Right atrium auricular region (tissue), 2 donors: Measurements from ENCODE around the gene HSBP1L1. TPM values are rescaled to one million over a fixed set of nuclear protein-coding genes. Genes with fewer than 3 reads are reported as not detected.
A peak's percentile ranks its signal among the peaks of the same experiment; 100 is the strongest.
"Not testable (repeated sequence)": the region's sequence is repeated elsewhere in the genome, so short reads cannot be mapped to it uniquely, and the experiment has no call there.

Experiments
- DNase-seq: peaks from one replicate; pipeline ENCODE4 v3.0.0-alpha.2; 2019; ENCODE audit warnings: low spot score
- H3K27ac ChIP-seq, 2 donors: fragments of 200-600 bp; sonication (generic); 1 replicate in 1 of 2; 2 replicates in 1 of 2; pipeline ENCODE4 v1.5.1; 2016 to 2019
- H3K27me3 ChIP-seq, 2 donors: fragments of 200-600 bp; sonication (generic); one replicate each; pipeline versions ENCODE4 v1.5.1 to v1.6.0; 2017 to 2019
- H3K36me3 ChIP-seq: fragments of 200-600 bp; sonication (generic); one replicate; pipeline ENCODE4 v1.5.1; 2016
- H3K4me1 ChIP-seq, 2 donors: fragments of 200-600 bp; sonication (generic); one replicate each; pipeline versions ENCODE4 v1.5.1 to v1.6.0; 2017 to 2019
- H3K4me3 ChIP-seq, 2 donors: fragments of 200-600 bp; sonication (generic); 1 replicate in 1 of 2; 2 replicates in 1 of 2; pipeline ENCODE4 v1.5.1; 2017 to 2019; ENCODE audit warnings: mild to moderate bottlenecking in 1 of 2, moderate library complexity in 1 of 2
- H3K9me3 ChIP-seq, 2 donors: fragments of 200-600 bp; sonication (generic); one replicate each; pipeline ENCODE4 v1.5.1; 2019
- CTCF ChIP-seq, 2 donors: fragments of 200-600 bp; sonication (generic); IDR thresholded peaks; one replicate each; pipeline ENCODE4 v1.5.1; 2019; ENCODE audit warnings: antibody characterized with exemption in 2 of 2
- total RNA-seq, 2 donors: library from RNA; depleted of rRNA; stranded (reverse); fragments of >200 nt; gene quantifications; one replicate each; pipeline ENCODE4 v1.1.0, GENCODE V29; 2016

HSBP1L1 gene
- total RNA-seq, 2 donors from 2014 or later: 8.6 to 13.0 TPM

- no peak for TF ChIP-seq CTCF (IDR thresholded peaks at IDR 0.05)
- H3K27me3 ChIP-seq: no peaks in the 10 kb centered on the region
Observed at GRCh38 chr18:80009661-80010550, 45.5 kb downstream of the HSBP1L1 start.

GRCh38 chr18:80010551-80010906 is 46.1 kb downstream of the HSBP1L1 start:
- H3K9me3 ChIP-seq: peaks cover 0 to 16% of the 10 kb centered on the region in 2 donors
- no peak for TF ChIP-seq CTCF (IDR thresholded peaks at IDR 0.05)
- H3K27ac ChIP-seq: peak overlapping the region; percentile 35 to 78
- H3K27me3 ChIP-seq: no peaks in the 10 kb centered on the region
- H3K4me1 ChIP-seq: peaks cover 0 to 6% of the 10 kb centered on the region in 2 donors
- H3K36me3 ChIP-seq: no peaks in the 10 kb centered on the region
- H3K4me3 ChIP-seq: no peak overlapping the region
- no peak for DNase-seq

More at GRCh38 chr18:80009661-80010550, 45.5 kb downstream of the HSBP1L1 start:
- H3K4me1 ChIP-seq: peaks cover 0 to 6% of the 10 kb centered on the region in 2 donors
- H3K27ac ChIP-seq: peak overlapping the region; percentile 35 to 78
- no peaks in the 10 kb centered on the region for H3K36me3 ChIP-seq
- no peak overlapping the region for H3K4me3 ChIP-seq
- DNase-seq: peak; percentile 77
- H3K9me3 ChIP-seq: peaks cover 0 to 16% of the 10 kb centered on the region in 2 donors

DNA sequence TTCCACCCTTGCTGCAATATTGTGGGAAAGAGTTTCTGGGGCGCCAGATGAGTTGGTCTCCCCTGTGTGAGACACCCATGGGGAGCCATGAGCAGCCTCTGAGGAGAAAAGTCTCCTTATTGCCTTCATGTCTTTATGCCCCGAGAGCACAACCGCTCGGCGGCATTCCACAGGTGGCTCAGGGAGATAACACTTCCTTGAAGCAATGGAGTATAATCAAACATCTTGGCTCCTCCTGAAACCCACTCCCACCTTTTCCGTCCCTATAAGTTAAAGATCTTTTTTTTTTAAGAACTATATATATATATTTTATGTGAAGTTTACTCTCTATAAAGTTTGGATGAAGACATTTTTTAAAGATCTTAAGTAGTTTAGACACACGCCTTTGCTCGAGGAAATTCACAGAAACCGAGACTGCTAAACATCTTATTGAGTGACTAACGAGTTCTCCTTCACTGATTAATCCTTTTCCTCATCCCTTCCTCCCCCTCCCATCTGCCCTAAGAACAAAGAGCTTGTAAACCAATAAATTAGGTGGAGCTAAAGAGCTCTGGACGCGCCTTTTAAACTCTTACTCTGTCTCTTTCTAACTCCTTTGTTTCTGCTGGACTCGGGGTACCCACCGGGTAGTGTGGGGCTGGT is 47.2 kb downstream of the HSBP1L1 start:
- not testable (repeated sequence) for H3K4me3 ChIP-seq, DNase-seq, H3K27me3 ChIP-seq, H3K36me3 ChIP-seq, H3K4me1 ChIP-seq, H3K27ac ChIP-seq
- H3K9me3 ChIP-seq: peaks cover 0 to 16% of the 10 kb centered on the region in 2 donors

DNA sequence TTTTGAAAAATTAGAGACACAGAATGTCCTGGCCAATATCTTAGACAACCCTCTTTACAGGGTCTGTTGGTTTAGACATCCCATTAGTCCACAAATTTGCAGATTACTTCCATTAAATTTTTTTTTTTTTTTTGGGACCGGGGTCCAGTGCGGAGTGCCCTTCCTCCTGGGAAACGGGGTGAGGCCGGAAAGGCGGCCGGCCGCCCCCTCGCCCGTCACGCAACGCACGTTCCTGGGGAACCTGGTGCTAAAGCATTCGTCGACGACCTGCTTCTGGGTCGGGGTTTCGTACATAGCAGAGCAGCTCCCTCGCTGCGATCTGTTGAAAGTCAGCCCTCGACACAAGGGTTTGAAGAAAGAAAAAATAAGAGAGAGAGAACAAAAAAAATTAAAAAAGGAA is 48.3 kb downstream of the HSBP1L1 start:
- no peak for TF ChIP-seq CTCF (IDR thresholded peaks at IDR 0.05)
- Histone ChIP-seq H3K9me3 (peaks cover 0 to 16% of the 10 kb centered on the region in 2 donors), H3K36me3 (no peaks in the 10 kb centered on the region), H3K4me3 (no peak overlapping the region), H3K27ac (no peak overlapping the region), H3K4me1 (peaks cover 0 to 6% of the 10 kb centered on the region in 2 donors), H3K27me3 (no peaks in the 10 kb centered on the region)
- no peak for DNase-seq

Other genes starting within 250 kb of the HSBP1L1 start
- not detected for gene KCNG2, start 166.7 kb upstream of the HSBP1L1 start, total RNA-seq
- gene SLC66A2, start 13.0 kb upstream of the HSBP1L1 start, total RNA-seq: 10 to 100 TPM; 21.4 to 22.9 TPM
- gene TXNL4A, start 23.9 kb downstream of the HSBP1L1 start, total RNA-seq: 10 to 100 TPM; 20.8 to 37.5 TPM
- 10 to 100 TPM; 11.9 to 17.5 TPM for gene RBFA, start 69.8 kb downstream of the HSBP1L1 start, total RNA-seq
- gene ADNP2, start 144.6 kb downstream of the HSBP1L1 start, total RNA-seq: 10 to 100 TPM; 10.9 to 12.3 TPM